Osteoblast (primary cell): ENCODE results near the gene BCAR3. TPM values are rescaled to one million over a fixed set of nuclear protein-coding genes. Genes with fewer than 3 reads are reported as not detected.

Experiments used
- DNase-seq: peaks from one replicate; pipeline ENCODE4 v3.0.0; 2011; ENCODE audit warnings: low spot score, mixed read lengths; ENCODE audit not compliant: insufficient read length; ENCODE audit errors: missing footprints
- H2AFZ ChIP-seq: 2 replicates; pipeline ENCODE4 v1.6.0; 2011; ENCODE audit warnings: mild to moderate bottlenecking, low read length
- H3K27ac ChIP-seq: 2 replicates; pipeline ENCODE4 v1.5.1; 2011; ENCODE audit warnings: mild to moderate bottlenecking, low read depth, low read length, moderate library complexity
- H3K27me3 ChIP-seq: 2 replicates; pipeline ENCODE4 v1.6.0; 2012; ENCODE audit warnings: mild to moderate bottlenecking, control low read depth, inconsistent platforms, low read length, moderate library complexity; ENCODE audit not compliant: insufficient read depth
- H3K36me3 ChIP-seq: 2 replicates; pipeline ENCODE4 v1.5.1; 2011; ENCODE audit warnings: mild to moderate bottlenecking, low read length, control low read depth, moderate library complexity; ENCODE audit not compliant: insufficient read depth
- H3K4me1 ChIP-seq: 2 replicates; pipeline ENCODE4 v1.5.1; 2011; ENCODE audit warnings: mild to moderate bottlenecking, low read length, control low read depth, moderate library complexity; ENCODE audit not compliant: insufficient read depth
- H3K4me2 ChIP-seq: 2 replicates; pipeline ENCODE4 v1.6.0; 2011; ENCODE audit warnings: mild to moderate bottlenecking, low read length; ENCODE audit not compliant: insufficient read depth
- H3K4me3 ChIP-seq: fragments of 200-600 bp; sonication (generic); 3 replicates; pipeline ENCODE4 v1.5.1; 2012; ENCODE audit warnings: mild to moderate bottlenecking, low read length, inconsistent platforms; ENCODE audit not compliant: insufficient read depth
- H3K79me2 ChIP-seq: 2 replicates; pipeline ENCODE4 v1.6.0; 2012; ENCODE audit warnings: mild to moderate bottlenecking, low read length, control low read depth, inconsistent platforms; ENCODE audit not compliant: insufficient read depth
- H3K9me3 ChIP-seq: 2 replicates; pipeline ENCODE4 v1.5.1; 2011; ENCODE audit warnings: low read depth, low read length, control low read depth
- H4K20me1 ChIP-seq: 2 replicates; pipeline ENCODE4 v1.6.0; 2012; ENCODE audit warnings: mild to moderate bottlenecking, low read length, control low read depth; ENCODE audit not compliant: insufficient read depth
- CTCF ChIP-seq: IDR thresholded peaks from 2 replicates; pipeline ENCODE4 v1.5.1; 2011; ENCODE audit warnings: mild to moderate bottlenecking, low read depth, low read length, moderate library complexity; ENCODE audit errors: extremely low read depth
- total RNA-seq: library from RNA; depleted of rRNA; stranded (reverse); fragments of >200 nt; gene quantifications from 2 replicates; pipeline ENCODE4 v1.2.3, GENCODE V29; 2012

Gene BCAR3
- total RNA-seq, 1 donor = 34.0 TPM

- H3K27ac ChIP-seq = no peak overlapping the region
- H3K9me3 ChIP-seq = no peaks in the 10 kb centered on the region
- no peak overlapping the region for H3K4me3 ChIP-seq
- H3K79me2 ChIP-seq = no peaks in the 10 kb centered on the region
- no peaks in the 10 kb centered on the region for H3K36me3 ChIP-seq
- no peak for DNase-seq
- TF ChIP-seq CTCF = no peak
- no peak overlapping the region for H3K4me2 ChIP-seq
- H3K27me3 ChIP-seq = no peaks in the 10 kb centered on the region
- H4K20me1 ChIP-seq = no peaks in the 10 kb centered on the region
- H3K4me1 ChIP-seq = peaks cover 2% of the 10 kb centered on the region
- H2AFZ ChIP-seq = no peak overlapping the region
Measured at GRCh38 chr1:93728480-93729131, 47.0 kb upstream of the BCAR3 start.

- no peak for DNase-seq
- no peaks in the 10 kb centered on the region for H3K9me3 ChIP-seq
- TF ChIP-seq CTCF = no peak
- H4K20me1 ChIP-seq = no peaks in the 10 kb centered on the region
- no peak overlapping the region for H2AFZ ChIP-seq
- peaks cover 25% of the 10 kb centered on the region for H3K4me1 ChIP-seq
- no peaks in the 10 kb centered on the region for H3K79me2 ChIP-seq
- H3K4me2 ChIP-seq = no peak overlapping the region
- no peaks in the 10 kb centered on the region for H3K27me3 ChIP-seq
- no peak overlapping the region for H3K27ac ChIP-seq
- H3K36me3 ChIP-seq = no peaks in the 10 kb centered on the region
- no peak overlapping the region for H3K4me3 ChIP-seq
Measured at GRCh38 chr1:93723733-93724270, 42.2 kb upstream of the BCAR3 start.

GRCh38 chr1:93723110-93723509 lies 41.5 kb upstream of the BCAR3 start:
- H4K20me1 ChIP-seq = no peaks in the 10 kb centered on the region
- peak overlapping the region; percentile 58 for H3K27ac ChIP-seq
- H3K9me3 ChIP-seq = no peaks in the 10 kb centered on the region
- H3K27me3 ChIP-seq = no peaks in the 10 kb centered on the region
- no peak overlapping the region for H3K4me3 ChIP-seq
- peak overlapping the region; percentile 28 for H2AFZ ChIP-seq
- H3K79me2 ChIP-seq = no peaks in the 10 kb centered on the region
- H3K4me1 ChIP-seq = peaks cover 25% of the 10 kb centered on the region
- H3K4me2 ChIP-seq = no peak overlapping the region
- no peak for TF ChIP-seq CTCF
- H3K36me3 ChIP-seq = no peaks in the 10 kb centered on the region
- DNase-seq = peak; percentile 88

- no peaks in the 10 kb centered on the region for H3K79me2 ChIP-seq
- peak overlapping the region; percentile 77 for H2AFZ ChIP-seq
- peak overlapping the region; percentile 24 for H3K4me3 ChIP-seq
- H3K27me3 ChIP-seq = no peaks in the 10 kb centered on the region
- H3K4me1 ChIP-seq = peaks cover 25% of the 10 kb centered on the region
- DNase-seq = no peak
- peak; percentile 21 for TF ChIP-seq CTCF
- peak overlapping the region; percentile 58 for H3K27ac ChIP-seq
- H3K36me3 ChIP-seq = no peaks in the 10 kb centered on the region
- H3K9me3 ChIP-seq = no peaks in the 10 kb centered on the region
- no peaks in the 10 kb centered on the region for H4K20me1 ChIP-seq
- peak overlapping the region; percentile 57 for H3K4me2 ChIP-seq
Measured at GRCh38 chr1:93722081-93723031, 40.7 kb upstream of the BCAR3 start.
